Measurements from ENCODE around the gene ADRM1.

The ADRM1 gene

DNA sequence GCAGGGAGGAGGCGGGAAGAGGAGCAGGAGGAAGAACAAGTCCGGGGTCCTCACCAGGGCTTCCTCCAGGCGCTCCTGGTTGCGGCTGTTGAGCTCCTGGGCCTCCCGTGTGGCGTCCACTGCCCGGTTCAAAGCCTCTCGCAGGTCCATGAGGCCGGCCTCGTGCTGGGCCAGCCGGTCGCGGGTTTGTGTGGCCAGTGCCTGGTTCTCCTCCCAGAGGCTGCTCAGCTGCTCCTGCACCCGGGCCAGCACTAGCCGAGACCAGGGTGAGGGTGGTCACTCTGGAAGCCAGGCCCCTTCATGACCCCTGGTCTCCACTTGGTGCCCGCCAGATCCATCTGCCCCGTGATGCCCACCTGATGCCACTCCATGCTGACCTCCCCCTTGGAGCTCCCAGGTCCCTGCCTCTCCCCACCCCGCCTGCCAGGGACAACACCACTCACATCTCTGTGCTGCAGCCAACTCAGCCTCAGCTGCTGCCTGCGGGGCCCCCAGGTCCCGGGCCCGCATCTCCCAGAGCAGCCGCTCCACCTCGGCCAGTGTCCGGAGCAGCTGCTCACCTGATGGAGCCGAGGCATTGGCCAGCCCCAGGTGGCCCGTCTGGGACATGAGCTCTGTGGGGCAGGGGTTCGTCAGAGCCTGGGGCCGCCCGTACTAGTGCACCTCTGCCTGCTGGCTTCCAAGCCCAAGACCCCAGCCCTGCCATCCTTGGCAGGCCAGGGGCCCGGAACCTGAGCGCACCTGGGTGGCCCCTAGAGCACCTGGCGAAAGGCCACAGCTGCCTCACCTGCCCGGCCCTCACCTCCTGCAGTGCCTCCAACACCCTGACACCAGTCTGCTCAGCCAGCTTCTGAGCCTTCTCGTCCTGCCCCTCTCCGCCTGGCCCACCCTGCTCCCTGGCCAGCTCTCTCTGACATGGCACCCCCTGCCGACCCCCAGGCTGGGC, 15.9 kb downstream of the ADRM1 start:
- no peak for TF ChIP-seq CTCF (IDR thresholded peaks at IDR 0.05; ENCODE audit: insufficient read depth, low read length, poor library complexity, severe bottlenecking)
- Histone ChIP-seq H3K4me3 (replicated peaks; ENCODE audit: low read depth, low read length) (no peak overlapping the region), H3K27me3 (replicated peaks; ENCODE audit: control insufficient read depth, insufficient read depth, low read length) (no peaks in the 10 kb centered on the region), H3K36me3 (ENCODE audit: control insufficient read depth, insufficient read depth, low read length) (no peaks in the 10 kb centered on the region)
- DNase-seq (ENCODE audit: extremely low read depth, insufficient read length): no peak

GRCh38 chr20:62319346-62319909, 16.6 kb downstream of the ADRM1 start:
- no peak for TF ChIP-seq CTCF (IDR thresholded peaks at IDR 0.05; ENCODE audit: insufficient read depth, low read length, poor library complexity, severe bottlenecking)
- DNase-seq (ENCODE audit: extremely low read depth, insufficient read length): no peak
- Histone ChIP-seq H3K27me3 (replicated peaks; ENCODE audit: control insufficient read depth, insufficient read depth, low read length) (no peaks in the 10 kb centered on the region), H3K4me3 (replicated peaks; ENCODE audit: low read depth, low read length) (no peak overlapping the region), H3K36me3 (ENCODE audit: control insufficient read depth, insufficient read depth, low read length) (no peaks in the 10 kb centered on the region)

DNA sequence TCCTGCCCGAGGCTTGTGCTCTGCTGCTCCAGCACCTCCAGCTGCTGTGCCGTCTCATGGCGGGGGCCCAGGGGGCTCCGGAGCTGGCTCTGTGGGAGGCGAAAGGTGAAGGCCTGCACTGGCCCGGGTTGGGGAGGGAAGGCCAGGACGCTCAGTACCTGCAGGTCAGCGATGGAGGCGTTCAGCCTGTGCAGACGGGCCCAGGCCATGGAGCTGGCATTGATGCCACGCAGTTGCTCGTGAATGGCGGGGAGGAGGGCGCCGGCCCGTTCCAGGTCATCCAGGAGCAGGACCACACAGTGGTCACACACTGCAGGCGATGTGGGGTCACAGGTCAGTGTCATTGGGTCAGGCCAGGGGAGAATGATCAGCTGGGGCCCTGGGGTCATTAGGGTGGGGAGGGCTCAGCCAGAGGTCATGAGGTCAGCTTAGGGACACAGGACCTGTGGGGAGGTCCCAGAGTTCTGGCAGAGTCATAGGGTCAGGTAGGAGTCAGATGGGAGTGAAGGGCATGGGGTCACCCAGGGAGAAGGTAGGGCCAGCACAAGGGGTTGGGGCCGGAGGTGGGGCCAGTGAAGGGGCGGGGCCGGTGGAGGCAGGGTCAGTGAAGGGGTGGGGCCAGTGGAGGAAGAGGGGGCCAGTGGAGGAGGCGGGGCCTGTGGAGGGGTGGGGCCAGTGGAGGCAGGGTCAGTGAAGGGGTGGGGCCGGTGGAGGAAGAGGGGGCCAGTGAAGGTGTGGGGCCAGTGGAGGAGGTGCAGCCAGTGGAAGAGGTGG, 18.0 kb downstream of the ADRM1 start:
- Histone ChIP-seq H3K27me3 (replicated peaks; ENCODE audit: control insufficient read depth, insufficient read depth, low read length) (no peaks in the 10 kb centered on the region), H3K36me3 (ENCODE audit: control insufficient read depth, insufficient read depth, low read length) (no peaks in the 10 kb centered on the region), H3K4me3 (replicated peaks; ENCODE audit: low read depth, low read length) (no peak overlapping the region)
- DNase-seq (ENCODE audit: extremely low read depth, insufficient read length): no peak
- TF ChIP-seq CTCF (IDR thresholded peaks at IDR 0.05; ENCODE audit: insufficient read depth, low read length, poor library complexity, severe bottlenecking): no peak

- DNase-seq (ENCODE audit: extremely low read depth, insufficient read length): no peak
- no peaks in the 10 kb centered on the region for H3K36me3 ChIP-seq (ENCODE audit: control insufficient read depth, insufficient read depth, low read length)
- TF ChIP-seq CTCF (IDR thresholded peaks at IDR 0.05; ENCODE audit: insufficient read depth, low read length, poor library complexity, severe bottlenecking): no peak
These were observed 18.7 kb downstream of the ADRM1 start for GRCh38 chr20:62321521-62321948.

DNA sequence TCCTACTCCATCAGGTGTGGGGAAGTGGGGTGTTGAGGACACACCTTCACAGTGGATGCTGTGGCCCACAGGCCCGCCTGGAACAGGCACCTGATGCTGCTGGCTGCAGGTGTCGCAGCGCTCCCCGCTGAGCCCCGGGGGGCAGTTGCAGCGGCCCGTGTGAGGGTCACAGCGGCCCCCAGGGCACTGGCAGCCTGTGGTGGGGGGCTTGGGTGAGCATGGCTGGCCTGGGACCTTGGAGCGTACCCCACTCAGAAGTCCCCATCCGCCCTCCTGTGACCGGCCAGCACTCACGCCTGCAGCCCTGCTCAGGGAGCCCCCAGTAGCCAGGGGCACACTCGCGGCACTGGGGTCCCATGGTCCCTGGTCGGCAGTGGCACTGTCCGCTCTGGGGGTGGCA, 19.2 kb downstream of the ADRM1 start:
- Histone ChIP-seq H3K4me3 (replicated peaks; ENCODE audit: low read depth, low read length) (no peak overlapping the region), H3K27me3 (replicated peaks; ENCODE audit: control insufficient read depth, insufficient read depth, low read length) (no peaks in the 10 kb centered on the region), H3K36me3 (ENCODE audit: control insufficient read depth, insufficient read depth, low read length) (no peaks in the 10 kb centered on the region)
- no peak for DNase-seq (ENCODE audit: extremely low read depth, insufficient read length)
- no peak for TF ChIP-seq CTCF (IDR thresholded peaks at IDR 0.05; ENCODE audit: insufficient read depth, low read length, poor library complexity, severe bottlenecking)

More at GRCh38 chr20:62321521-62321948, 18.7 kb downstream of the ADRM1 start:
- no peak overlapping the region for H3K4me3 ChIP-seq (replicated peaks; ENCODE audit: low read depth, low read length)
- no peaks in the 10 kb centered on the region for H3K27me3 ChIP-seq (replicated peaks; ENCODE audit: control insufficient read depth, insufficient read depth, low read length)

Data from GM06990 (cell line).